ENCODE results near the gene UPF1. TPM values are rescaled to one million over a fixed set of nuclear protein-coding genes. Genes with fewer than 3 reads are reported as not detected.
A peak's percentile ranks its signal among the peaks of the same experiment; 100 is the strongest.
"Not testable (repeated sequence)": the region's sequence is repeated elsewhere in the genome, so short reads cannot be mapped to it uniquely, and the experiment has no call there.

The UPF1 gene
- total RNA-seq, 1 experiment from 2014 or later = 96.6 TPM

DNA sequence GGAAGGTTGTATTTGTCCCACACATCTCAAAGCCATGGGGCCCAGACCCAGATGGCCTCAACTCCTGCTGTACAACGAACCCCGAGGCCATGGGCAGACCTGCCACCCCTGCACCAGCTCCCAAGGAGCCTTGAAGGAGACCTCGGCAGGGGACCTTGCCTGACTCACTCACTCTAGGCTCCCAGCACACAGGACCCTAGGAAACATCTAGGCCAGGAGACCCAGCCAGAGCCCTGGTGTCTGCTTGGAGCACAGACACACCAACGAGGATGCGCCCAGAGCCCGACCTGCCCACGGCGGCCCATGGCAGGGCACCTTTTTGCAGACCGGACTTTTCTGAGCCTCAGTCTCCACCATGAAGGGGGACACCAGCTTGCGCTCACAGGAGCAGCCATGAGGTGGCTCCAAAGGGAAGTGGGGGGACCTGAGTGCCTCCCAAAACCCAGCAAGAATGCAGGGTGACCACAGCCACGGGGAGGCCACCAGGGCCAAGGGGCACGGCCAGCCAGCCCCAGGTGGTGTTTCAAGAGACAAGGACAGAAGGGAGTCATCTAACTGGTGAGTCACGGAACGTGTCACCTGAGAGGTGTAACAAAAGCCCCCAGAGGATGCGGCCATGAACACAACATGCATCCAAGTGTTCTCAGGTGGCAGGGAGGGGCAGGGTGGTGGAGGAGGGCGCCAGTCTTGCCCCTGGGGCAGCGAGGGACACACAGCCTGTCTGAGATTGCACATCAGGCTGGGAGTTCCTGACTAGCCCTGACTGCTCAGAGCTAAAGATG lies 69.1 kb downstream of the UPF1 start:
- Histone ChIP-seq H3K27me3 (replicated peaks; ENCODE audit: control insufficient read depth, insufficient read depth, low read length) (no peaks in the 10 kb centered on the region), H3K4me3 (ENCODE audit: low read depth, low read length) (no peak overlapping the region), H3K9me3 (no peaks in the 10 kb centered on the region), H3K36me3 (ENCODE audit: control insufficient read depth, insufficient read depth, low read length) (no peaks in the 10 kb centered on the region), H3K4me1 (peaks cover 17% of the 10 kb centered on the region)
- TF ChIP-seq, protein P1, sequence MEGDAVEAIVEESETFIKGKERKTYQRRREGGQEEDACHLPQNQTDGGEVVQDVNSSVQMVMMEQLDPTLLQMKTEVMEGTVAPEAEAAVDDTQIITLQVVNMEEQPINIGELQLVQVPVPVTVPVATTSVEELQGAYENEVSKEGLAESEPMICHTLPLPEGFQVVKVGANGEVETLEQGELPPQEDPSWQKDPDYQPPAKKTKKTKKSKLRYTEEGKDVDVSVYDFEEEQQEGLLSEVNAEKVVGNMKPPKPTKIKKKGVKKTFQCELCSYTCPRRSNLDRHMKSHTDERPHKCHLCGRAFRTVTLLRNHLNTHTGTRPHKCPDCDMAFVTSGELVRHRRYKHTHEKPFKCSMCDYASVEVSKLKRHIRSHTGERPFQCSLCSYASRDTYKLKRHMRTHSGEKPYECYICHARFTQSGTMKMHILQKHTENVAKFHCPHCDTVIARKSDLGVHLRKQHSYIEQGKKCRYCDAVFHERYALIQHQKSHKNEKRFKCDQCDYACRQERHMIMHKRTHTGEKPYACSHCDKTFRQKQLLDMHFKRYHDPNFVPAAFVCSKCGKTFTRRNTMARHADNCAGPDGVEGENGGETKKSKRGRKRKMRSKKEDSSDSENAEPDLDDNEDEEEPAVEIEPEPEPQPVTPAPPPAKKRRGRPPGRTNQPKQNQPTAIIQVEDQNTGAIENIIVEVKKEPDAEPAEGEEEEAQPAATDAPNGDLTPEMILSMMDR (IDR thresholded peaks at IDR 0.05; ENCODE audit: insufficient read depth in 1 of 2, low read depth in 1 of 2, low read length in 1 of 2, severe bottlenecking in 1 of 2, unreplicated experiment in 1 of 2) = no peak
- DNase-seq = no peak
- Mint-ChIP-seq H3K27me3 (ENCODE audit: insufficient read depth, unreplicated experiment) (no peaks in the 10 kb centered on the region), H3K4me3 (ENCODE audit: unreplicated experiment) (no peak overlapping the region), H3K4me1 (ENCODE audit: low read depth, unreplicated experiment) (no peaks in the 10 kb centered on the region), H3K9me3 (ENCODE audit: unreplicated experiment) (no peaks in the 10 kb centered on the region), H3K27ac (ENCODE audit: unreplicated experiment) (no peak overlapping the region), H3K36me3 (ENCODE audit: insufficient read depth, unreplicated experiment) (peaks cover 27% of the 10 kb centered on the region)
- CTCF ChIA-PET = interaction anchor here (1.5 kb wide), 1 partner anchor 86 kb away, joined by 4 read pairs; no protein-coding TSS in a partner anchor
- no TSS peak for BruUV-seq (replicated peaks)
- POLR2A ChIA-PET = interaction anchor here (1.0 kb wide), 1 partner anchor 19 kb away, joined by 3 read pairs; the partner anchor contains the start of gene DDX49
- intact Hi-C loops (cut with micrococcal nuclease; ENCODE audit: unreplicated experiment) = no loop called here

DNA sequence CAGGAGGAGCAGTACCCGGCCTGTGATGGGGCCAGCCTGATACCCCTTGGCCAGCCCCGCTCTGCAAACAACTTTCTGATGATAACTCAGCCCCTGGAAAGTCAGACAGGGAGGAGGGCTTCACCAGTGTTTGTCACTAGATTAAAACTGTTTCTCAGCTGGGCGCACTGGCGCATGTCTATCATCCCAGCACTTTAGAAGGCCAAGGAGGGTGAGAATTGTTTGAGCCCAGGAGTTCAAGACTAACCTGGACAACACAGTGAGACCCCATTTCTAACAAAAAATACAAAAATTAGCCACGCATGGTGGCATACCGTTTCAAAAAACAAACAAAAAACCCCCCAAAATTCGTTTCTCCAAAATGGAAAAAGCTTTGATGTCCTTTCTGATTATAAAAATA lies 69.7 kb downstream of the UPF1 start:
- H3K27ac Mint-ChIP-seq (ENCODE audit: unreplicated experiment) = no peak overlapping the region
- Histone ChIP-seq H3K4me1 (peaks cover 17% of the 10 kb centered on the region), H3K27me3 (replicated peaks; ENCODE audit: control insufficient read depth, insufficient read depth, low read length) (no peaks in the 10 kb centered on the region), H3K36me3 (ENCODE audit: control insufficient read depth, insufficient read depth, low read length) (no peaks in the 10 kb centered on the region), H3K4me3 (ENCODE audit: low read depth, low read length) (no peak overlapping the region), H3K9me3 (no peaks in the 10 kb centered on the region)
- H3K4me1 Mint-ChIP-seq (ENCODE audit: low read depth, unreplicated experiment) = no peaks in the 10 kb centered on the region
- TSS peak; percentile 20 for BruUV-seq (replicated peaks)
- POLR2A ChIA-PET = interaction anchor here (1.0 kb wide), 1 partner anchor 18 kb away, joined by 3 read pairs; the partner anchor contains the start of gene DDX49
- intact Hi-C loops (cut with micrococcal nuclease; ENCODE audit: unreplicated experiment) = no loop called here
- no peaks in the 10 kb centered on the region for H3K27me3 Mint-ChIP-seq (ENCODE audit: insufficient read depth, unreplicated experiment)
- TF ChIP-seq, protein P1 (IDR thresholded peaks at IDR 0.05; ENCODE audit: insufficient read depth in 1 of 2, low read depth in 1 of 2, low read length in 1 of 2, severe bottlenecking in 1 of 2, unreplicated experiment in 1 of 2) = no peak
- no peak overlapping the region for H3K4me3 Mint-ChIP-seq (ENCODE audit: unreplicated experiment)
- H3K9me3 Mint-ChIP-seq (ENCODE audit: unreplicated experiment) = no peaks in the 10 kb centered on the region
- peaks cover 30% of the 10 kb centered on the region for H3K36me3 Mint-ChIP-seq (ENCODE audit: insufficient read depth, unreplicated experiment)
- CTCF ChIA-PET = no interaction called here
- DNase-seq = no peak

DNA sequence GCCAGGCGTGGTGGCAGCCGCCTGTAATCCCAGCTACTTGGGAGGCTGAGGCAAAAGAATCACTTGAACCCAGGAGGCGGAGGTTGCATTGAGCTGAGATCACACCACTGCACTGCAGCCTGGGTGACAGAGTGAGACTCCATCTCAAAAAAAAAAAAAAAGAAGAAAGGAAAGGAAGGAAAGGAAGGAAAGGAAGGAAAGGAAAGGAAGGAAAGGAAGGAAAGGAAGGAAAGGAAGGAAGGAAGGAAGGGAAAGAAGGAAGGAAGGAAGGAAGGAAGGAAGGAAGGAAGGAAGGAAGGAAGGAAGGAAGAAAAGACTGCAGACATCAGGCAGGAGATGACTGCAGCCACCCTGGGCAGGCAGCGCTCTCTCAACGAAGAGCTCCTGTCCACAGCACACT lies 70.8 kb downstream of the UPF1 start:
- H3K27ac Mint-ChIP-seq (ENCODE audit: unreplicated experiment); intact Hi-C loops (cut with micrococcal nuclease; ENCODE audit: unreplicated experiment); H3K27me3 Mint-ChIP-seq (ENCODE audit: insufficient read depth, unreplicated experiment); H3K4me1 Mint-ChIP-seq (ENCODE audit: low read depth, unreplicated experiment); H3K9me3 ChIP-seq; CTCF ChIA-PET; H3K36me3 ChIP-seq (ENCODE audit: control insufficient read depth, insufficient read depth, low read length); DNase-seq; H3K27me3 ChIP-seq (replicated peaks; ENCODE audit: control insufficient read depth, insufficient read depth, low read length); BruUV-seq (replicated peaks); H3K9me3 Mint-ChIP-seq (ENCODE audit: unreplicated experiment); H3K4me3 Mint-ChIP-seq (ENCODE audit: unreplicated experiment); H3K4me3 ChIP-seq (ENCODE audit: low read depth, low read length): not testable (repeated sequence)
- peaks cover 17% of the 10 kb centered on the region for H3K4me1 ChIP-seq
- peaks cover 25% of the 10 kb centered on the region for H3K36me3 Mint-ChIP-seq (ENCODE audit: insufficient read depth, unreplicated experiment)
- POLR2A ChIA-PET = interaction anchor here (0.5 to 1.3 kb wide), 2 partner anchors 17 to 78 kb away, joined by 4 to 5 read pairs; partner anchors contain the start of genes COPE and DDX49

Measured in Caco-2 (cell line).